GM21529 (cell line): Measurements from ENCODE around the gene RHEX.
A peak's percentile ranks its signal among the peaks of the same experiment; 100 is the strongest.
"Not testable (repeated sequence)": the region's sequence is repeated elsewhere in the genome, so short reads cannot be mapped to it uniquely, and the experiment has no call there.

Source experiments
- ATAC-seq: cut with Tn5 transposase; IDR thresholded peaks from one replicate; pipeline ENCODE4 v1.9.1; 2021; ENCODE audit not compliant: unreplicated experiment

The RHEX gene, protein sequence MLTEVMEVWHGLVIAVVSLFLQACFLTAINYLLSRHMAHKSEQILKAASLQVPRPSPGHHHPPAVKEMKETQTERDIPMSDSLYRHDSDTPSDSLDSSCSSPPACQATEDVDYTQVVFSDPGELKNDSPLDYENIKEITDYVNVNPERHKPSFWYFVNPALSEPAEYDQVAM

DNA sequence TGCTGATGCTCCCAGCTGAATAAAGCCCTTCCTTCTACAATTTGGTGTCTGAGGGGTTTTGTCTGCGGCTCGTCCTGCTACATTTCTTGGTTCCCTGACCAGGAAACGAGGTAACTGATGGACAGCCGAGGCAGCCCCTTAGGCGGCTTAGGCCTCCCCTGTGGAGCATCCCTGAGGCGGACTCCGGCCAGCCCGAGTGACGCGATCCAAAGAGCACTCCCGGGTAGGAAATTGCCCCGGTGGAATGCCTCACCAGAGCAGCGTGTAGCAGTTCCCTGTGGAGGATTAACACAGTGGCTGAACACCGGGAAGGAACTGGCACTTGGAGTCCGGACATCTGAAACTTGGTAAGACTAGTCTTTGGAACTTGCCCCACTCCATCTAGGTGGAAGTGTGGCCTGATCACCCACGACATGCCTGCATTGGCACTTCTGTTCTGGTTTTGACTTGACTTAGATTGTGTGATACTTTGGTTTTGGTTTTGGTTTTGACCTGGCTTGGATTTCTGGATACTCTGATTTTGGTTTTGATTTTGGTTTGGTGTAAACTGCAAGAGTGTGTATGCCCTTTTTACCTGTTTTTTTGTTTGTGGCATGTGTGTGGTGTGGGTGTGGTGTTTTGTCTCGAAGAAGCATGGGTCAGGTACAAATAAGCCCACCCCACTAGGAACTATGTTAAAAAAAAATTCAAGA is at the start of gene RHEX:
Gene RHEX (plus strand): TSS at position 255 of the 692 bp plus-strand sequence. CDS start 44,656 bp downstream, outside the sequence.
- ATAC-seq, result not testable (repeated sequence)

DNA sequence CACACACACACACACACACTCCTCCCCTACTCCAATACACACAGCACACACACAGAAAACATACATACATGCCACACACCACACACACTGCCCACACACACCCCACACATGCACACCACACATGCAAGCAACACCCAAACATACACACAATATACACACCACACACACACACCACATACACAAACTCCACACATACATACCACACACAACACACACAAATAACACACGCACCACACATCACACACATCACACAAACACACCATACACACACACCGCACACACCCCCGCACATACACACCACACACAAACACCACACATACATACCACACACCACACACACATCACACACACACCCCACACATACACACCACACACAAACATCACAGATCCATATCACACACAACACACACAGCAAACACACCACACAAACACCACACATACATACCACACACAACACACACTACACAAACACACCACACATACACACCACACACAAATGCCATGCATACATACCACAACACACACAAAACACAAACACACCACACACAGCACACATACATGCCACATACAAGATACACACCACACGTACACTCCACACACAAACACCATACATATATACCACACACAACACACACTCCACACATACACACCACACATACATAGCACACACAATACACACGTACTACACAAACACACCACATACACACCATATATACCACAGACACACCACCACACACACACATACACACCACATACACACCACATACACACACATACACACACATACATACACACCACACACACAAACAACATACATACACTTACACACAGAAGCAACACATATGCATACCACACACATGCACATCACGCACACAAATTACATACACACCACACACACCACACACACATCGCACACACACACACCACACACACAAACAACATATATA is 48.8 kb upstream of the RHEX start:
- ATAC-seq, result no peak

DNA sequence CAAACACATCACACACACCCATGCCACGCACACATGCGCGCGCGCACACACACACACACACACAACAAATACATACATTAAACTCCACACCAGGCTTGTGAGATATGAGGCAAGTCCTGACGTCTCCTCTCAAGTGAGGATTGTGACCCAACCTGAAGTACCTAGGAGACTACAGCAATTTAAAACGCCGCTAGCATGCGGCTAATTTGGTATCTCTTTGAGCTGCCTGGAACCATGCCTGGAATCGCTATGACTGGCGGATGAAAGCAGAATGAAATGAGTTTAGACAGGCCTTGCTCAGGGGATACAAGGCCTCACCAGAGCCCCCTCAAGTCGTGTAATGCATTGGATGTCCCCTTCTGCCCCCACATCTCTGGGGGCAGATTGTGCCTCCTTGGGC is 48.1 kb upstream of the RHEX start:
- no peak for ATAC-seq

DNA sequence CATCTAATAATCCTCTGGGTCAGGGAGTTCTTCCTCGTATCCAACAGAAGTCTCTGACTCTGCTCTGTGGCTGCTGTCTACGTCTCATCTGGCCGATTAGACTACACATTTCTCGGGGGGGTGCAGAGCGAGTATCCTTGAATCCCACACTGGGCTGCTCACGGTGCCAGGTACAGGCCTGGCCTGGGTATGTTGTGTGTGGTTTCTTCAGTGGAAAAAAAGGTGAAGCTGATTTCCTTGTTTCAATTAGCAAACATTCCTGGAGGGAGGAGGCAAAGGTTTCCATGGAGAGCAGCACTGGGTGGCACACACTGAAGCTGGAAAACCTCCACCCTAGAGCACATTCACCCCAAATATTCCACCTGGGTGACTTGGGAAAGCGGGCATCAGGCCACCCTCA is 47.7 kb upstream of the RHEX start:
- no peak for ATAC-seq

DNA sequence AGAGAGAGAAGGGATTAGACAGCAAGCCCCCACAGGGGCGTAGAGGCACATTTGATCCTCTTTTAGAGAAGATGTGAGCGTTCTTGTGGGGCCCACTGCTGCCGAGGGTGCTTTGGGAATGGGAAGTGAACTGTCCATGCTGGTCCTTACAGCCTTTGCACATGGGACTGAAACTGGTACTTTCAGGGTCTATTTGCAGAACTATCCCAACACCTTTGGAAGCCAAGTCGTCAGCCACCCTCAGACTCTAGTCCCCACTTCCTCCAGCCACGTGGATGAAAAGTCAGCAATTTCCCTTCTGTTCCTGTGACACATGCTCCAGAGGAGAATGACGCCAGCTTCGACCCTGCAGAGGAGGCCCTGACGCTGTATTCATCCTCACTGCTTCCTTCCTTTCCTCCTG is 47.2 kb upstream of the RHEX start:
- no peak for ATAC-seq

DNA sequence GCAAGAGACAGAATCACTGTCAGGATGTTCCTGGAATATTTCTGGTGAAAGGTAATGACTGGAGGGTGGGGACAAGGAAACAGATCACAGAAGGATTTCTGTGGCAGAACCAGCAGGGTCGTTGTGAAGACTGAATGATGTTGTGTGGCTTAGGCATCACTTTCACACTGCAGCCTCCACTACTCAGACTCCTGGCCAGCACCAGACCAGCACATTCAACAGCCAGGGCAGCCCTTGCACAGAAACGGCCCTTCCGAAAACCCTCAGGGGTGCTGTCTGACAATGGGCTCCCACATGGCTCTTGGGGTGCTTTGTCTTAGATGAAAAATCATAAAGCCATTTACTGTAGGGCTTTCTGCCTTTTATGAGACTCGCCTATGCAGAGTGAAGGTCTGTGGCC is 46.0 kb upstream of the RHEX start:
- no peak for ATAC-seq

DNA sequence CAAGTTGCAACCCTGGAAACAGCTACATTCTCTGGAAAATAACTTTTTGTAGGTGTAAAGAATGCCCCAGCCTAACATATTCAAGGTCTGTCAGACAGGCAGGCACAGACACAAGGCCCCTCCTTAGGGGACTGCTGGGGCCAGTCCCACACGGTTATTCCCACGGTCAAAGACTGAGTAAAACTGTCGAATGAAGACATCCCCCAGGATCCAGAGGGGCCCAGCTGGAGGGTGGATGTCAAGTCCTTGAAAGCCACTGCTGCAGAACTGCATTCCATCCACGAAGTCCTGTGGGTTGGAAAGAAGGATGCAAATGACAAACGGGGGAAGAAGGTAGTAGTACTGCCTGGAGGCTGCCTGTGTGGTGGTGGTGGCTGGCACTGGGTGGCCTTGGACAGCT is 42.9 kb upstream of the RHEX start:
- ATAC-seq, result no peak

DNA sequence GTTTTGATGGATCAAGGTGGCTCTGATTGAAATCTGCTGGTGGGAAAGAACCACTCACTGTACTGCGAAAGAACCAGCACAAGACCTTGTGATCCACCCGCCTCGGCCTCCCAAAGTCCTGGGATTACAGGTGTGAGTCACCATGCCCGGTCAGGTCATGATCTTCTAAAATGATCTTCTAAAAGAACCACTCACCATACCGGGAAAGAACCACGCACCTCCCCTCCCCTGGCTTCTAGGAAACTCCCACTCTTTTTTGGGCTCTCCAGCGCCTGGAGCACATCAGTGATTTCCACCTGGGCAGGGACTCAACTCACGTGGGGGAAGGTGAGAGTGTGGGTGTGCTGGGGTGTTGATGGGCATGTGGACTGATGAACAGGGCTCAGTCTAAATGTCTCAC is 41.9 kb upstream of the RHEX start:
- ATAC-seq, result no peak

DNA sequence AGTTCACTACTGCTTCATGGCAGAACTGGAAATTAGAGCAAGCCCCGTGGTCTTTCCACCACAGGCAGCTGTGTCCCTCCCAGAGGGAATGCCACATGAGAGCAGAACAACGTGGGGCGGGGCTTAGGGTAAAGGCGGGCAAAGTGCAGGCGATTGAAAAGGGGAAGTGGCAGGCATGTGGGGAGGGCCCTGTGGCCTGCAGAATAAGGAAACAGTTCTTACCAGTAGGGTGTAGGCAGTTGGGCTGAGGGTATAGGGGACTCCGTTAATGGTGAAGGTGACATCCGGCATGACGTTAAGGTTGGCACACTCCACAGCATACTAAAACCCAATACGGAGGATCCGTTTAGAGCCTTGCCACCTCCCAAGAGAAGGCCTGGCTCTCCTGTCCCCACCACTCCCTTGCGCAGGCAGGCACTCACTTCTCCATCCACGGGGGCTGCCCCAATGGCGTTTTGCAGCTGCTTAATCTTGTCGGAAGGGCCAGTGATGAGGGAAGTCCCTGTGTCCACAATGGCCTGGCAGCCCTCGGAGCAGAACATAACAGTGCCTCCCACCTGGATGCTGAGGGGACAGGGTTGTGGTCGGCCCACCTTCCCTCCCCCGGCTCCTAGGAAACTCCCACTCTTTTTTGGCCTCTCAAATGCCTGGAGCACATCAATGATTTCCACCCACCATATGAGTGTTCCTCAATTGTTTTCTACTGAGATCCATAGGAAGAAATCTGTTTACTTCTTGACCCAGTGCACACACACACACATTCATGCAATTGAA is 40.7 kb upstream of the RHEX start:
- peak; percentile 96 for ATAC-seq

DNA sequence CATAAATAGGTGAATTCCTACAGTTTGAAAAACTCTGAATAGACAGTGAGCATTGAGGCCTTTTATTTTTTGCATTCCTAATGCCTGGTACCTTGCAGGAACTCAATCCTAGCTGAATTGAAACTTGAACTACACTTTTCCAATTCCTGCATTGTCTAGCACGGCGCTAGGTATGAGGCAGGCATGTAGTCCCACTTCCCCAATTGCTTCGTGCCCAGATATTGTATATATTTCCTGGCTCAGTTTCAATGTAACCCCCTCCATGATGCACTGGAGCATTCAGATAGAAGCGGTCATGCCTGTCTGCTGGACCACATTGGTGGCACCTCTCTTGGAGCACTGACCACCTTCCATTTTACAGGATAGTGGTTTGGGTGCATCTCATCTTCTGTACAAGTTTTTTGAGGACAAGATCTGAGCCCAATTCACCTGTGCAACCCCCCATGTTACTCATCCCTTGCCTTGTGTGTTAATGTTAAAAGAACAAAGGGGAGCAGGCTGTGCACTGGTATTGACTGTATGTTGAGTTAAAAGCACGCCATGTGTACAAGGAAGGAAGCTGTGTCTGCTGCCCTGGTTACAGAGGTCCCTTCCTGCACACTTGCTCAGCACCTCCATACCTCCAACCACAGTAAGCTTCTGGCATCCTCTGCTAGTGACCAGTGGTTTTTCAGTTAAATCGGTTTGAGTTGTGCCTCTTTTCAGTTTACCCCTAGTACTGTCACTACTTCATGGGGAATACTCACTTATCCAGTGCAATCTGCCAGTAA is 39.8 kb upstream of the RHEX start:
- no peak for ATAC-seq

DNA sequence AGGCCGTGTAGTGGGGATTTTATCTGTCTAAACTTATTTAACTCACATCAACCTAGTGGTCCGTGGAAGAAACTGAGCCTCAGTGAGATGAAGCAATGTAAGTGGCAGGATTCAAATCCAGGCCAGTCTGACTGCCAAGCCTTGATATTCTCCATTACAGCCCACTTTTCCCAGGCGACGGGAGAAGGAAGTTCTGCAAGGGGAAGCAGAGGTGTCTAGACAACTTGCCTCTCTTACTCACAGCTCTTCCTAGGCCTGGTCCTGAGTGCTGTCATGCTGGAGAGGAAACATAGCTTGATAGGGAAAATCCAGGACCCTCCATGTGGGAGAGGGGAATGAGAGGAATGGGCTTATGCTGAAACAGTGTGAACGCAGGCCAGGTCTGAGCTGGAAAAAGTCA is 38.4 kb upstream of the RHEX start:
- no peak for ATAC-seq

DNA sequence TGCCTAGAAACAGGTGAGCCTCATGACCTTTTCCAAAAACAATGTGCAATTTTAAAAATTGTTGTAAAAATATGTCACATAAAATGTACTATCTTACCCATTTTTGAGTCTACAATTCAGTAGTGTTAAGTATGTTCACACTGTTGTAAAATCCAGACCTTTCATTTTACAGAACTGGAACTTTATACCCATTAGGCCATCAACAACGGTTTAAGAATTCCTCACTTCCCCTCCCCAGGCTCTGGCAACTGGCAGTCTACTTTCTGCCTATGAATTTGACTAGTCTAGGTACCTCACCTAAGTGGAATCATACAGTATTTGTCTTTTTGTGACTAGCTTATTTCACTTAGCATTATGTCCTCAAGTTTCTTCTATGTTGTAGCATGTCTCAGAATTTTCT is 37.9 kb upstream of the RHEX start:
- no peak for ATAC-seq

DNA sequence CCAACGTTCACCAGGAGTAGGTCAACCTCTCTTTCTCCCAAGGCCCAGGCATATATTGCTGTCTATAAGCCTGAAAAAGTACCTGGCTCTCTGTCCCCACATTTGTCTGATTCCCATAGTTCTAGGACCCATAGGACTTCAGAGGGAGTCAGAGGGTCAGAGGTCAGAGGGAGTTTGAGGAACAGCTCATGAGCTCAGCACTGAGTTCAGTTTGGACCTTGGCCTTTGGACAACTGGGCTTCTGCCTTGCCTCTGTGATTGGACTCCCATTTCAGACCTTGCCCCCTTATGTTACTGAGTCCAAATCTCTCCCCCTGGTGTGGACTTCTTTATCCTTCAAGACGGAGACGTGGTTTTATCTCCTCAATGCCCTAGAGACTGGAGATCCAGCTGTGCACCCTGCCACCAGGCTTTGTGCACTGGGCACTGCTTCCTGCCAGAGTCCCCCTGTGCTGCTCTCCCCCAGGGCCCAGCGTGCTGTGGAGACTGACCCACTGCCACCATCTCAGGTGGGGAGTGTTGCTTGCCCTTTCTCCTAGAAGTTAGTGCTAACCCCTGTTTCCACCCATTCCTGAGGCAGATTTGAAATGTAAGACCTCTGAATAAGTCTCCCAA is 32.5 kb upstream of the RHEX start:
- ATAC-seq, result no peak

DNA sequence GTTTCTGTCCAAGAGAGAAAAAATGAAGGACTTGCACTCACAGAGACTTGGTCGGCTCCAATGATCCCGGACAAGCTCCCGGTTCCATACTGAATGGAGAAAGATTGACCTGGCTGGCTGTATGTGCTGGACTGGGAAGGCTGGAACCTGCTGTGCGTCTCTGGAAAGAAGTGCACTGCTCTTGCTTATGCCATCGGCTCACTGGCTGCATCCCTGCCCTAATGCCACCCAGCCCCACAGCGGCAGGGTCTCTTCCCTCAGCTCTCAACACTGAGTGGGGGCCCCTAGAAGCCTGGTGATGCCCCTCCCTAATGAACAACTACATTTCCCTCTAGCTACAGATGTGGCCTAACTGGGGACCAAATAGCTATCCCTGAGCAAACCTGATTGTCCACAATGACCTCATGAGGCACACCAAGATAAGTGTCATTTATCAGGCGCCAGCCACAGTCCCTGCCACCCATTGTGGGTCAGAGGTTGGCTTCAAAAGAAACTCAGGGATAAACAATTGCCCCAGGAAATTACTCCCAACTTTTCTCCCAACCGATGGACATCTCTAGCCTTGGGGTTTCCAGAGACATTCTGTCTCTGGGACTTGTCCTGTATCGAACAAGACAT is 31.9 kb upstream of the RHEX start:
- ATAC-seq, result no peak

DNA sequence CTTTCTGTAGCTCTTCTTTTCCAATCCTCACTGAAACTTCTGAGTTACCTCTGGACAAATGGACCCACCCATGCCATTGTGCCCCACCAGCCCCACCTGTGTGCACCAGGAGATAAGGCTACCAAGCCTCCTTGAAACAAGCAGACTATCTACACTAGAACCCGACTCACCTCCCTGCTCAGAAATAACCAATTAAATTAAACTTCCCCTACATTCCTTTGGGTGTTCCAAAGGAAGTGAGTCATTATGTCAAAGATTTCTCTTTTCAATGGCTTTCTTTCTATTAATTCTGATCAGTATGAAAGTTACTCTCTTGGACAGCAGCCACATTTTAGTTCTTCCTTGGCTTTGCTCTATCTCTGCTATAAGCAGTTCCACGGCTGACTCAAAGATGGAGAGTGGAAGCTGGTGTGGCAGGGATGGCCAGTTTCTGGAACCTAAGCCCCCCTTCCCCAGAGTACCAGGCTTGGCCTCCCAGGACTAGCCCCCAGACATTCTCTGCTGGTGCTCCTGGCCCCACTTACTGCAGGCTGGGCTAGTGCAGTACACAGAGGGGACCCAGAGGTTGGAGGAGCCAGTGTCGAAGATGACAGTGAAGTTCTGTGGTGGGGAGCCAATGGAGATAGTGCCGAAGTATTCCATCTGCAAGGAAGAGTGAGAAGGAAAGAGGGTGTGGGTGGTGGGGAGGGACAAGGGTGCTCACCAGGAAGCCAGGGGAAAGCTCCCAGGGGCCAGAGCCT is 31.2 kb upstream of the RHEX start:
- no peak for ATAC-seq

DNA sequence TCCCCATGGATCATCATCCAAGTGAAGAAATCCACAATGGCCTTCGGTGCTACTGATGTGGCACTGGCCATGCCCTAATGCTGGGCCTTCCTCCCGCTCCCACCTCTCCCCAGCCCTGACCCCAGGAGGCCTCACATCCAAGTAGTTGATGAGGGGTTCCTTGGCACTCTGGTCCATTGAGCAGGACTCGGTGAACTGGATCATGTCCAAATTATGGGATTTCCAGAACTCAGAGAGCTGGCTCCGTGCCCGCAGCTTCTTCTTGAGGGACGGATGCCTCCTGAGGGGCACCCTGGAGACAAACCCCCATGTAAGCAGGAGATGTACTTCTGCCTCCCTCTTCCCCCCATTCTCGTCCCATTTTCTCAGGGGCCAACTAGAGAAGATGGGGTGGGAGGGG is 30.2 kb upstream of the RHEX start:
- no peak for ATAC-seq

DNA sequence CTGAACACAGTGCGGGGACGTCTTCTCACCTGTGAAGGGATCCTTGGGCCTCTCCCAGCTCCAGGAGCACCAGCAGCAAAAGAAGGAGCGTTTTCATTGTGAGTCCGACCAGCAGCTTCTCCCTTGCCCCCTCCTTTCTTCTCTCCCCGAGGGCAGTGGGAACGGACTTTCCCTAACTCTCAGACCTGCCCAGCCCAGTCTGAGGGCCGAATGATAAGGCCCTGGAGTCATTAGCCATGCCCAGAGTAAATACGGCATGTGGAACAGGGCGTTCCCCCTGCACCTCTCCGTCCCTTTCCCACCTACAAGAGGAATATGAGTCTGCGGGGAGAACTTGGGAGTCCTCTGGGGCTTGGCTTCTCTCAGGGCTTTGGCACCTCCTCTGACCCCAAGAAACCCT is 29.3 kb upstream of the RHEX start, which contains the start of gene CTSE:
Gene CTSE (minus strand): TSS at position 201 of the 400 bp plus-strand sequence. CDS start 104 bp downstream, at position 97.
- ATAC-seq, result no peak

DNA sequence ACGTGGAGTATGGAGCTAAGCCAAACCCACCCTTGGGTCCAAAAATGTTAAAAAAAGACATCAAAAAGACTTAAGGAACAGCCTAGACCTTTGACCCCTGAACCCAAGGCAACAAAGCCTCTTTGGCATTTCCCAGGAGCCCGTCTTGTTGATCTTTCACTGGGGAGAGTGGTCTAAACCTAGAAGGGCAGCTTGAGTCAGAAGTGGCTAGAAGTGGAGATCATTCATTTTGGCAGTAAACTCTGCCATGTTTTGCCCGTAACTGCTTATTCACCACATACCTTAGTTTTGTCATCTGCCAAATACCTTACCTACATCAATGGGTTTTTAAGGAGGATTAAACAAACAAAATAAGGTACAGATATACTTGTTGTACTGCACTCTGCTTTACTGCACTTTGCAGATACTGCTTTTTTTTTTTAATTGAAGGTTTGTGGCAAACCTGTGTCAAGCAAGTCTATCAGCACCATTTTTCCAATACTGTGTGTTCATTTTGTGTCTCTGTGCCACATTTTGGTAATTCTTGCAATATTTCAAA is 27.6 kb upstream of the RHEX start:
- ATAC-seq, result no peak
